Fibroblast of lung (primary cell): ENCODE results near the gene DOCK3. TPM values are rescaled to one million over a fixed set of nuclear protein-coding genes. Genes with fewer than 3 reads are reported as not detected.
"Not testable (repeated sequence)": the region's sequence is repeated elsewhere in the genome, so short reads cannot be mapped to it uniquely, and the experiment has no call there.

Source experiments
- DNase-seq, 2 donors: peaks; one replicate each; pipeline versions ENCODE4 v3.0.0 to v3.0.0-alpha.2; 2010; ENCODE audit warnings: low read depth in 2 of 2
- H2AFZ ChIP-seq: 2 replicates; pipeline ENCODE4 v1.5.1; 2012; ENCODE audit warnings: low read length, control low read depth, inconsistent platforms
- H3K27ac ChIP-seq: 2 replicates; pipeline ENCODE4 v1.5.1; 2011; ENCODE audit warnings: low read length, control low read depth; ENCODE audit not compliant: insufficient read depth
- H3K27me3 ChIP-seq: 2 replicates; pipeline ENCODE4 v1.5.1; 2011; ENCODE audit warnings: mild to moderate bottlenecking, low read length; ENCODE audit not compliant: control insufficient read depth, insufficient read depth
- H3K36me3 ChIP-seq: 2 replicates; pipeline ENCODE4 v1.5.1; 2011; ENCODE audit warnings: low read length; ENCODE audit not compliant: control insufficient read depth, insufficient read depth
- H3K4me1 ChIP-seq: 2 replicates; pipeline ENCODE4 v1.5.1; 2011; ENCODE audit warnings: low read length; ENCODE audit not compliant: control insufficient read depth, insufficient read depth; ENCODE audit errors: extremely low read depth
- H3K4me2 ChIP-seq: 2 replicates; pipeline ENCODE4 v1.5.1; 2011; ENCODE audit warnings: low read length, control low read depth; ENCODE audit not compliant: insufficient read depth; ENCODE audit errors: extremely low read depth
- H3K4me3 ChIP-seq, 4 experiments: fragments of 200-600 bp in 1 of 4; sonication (generic) in 1 of 4; replicated peaks in 1 of 4; 2 replicates each; pipeline ENCODE4 v1.5.1; 2011 to 2016; ENCODE audit warnings: low read length in 4 of 4, low read depth in 3 of 4, mild to moderate bottlenecking in 3 of 4, control low read depth in 2 of 4, inconsistent platforms in 1 of 4, mixed read lengths in 1 of 4; ENCODE audit not compliant: insufficient read depth in 1 of 4; ENCODE audit errors: control extremely low read depth in 1 of 4
- H3K79me2 ChIP-seq: 2 replicates; pipeline ENCODE4 v1.5.1; 2012; ENCODE audit warnings: mild to moderate bottlenecking, low read length, inconsistent platforms; ENCODE audit not compliant: control insufficient read depth, insufficient read depth
- H3K9ac ChIP-seq: 2 replicates; pipeline ENCODE4 v1.5.1; 2011; ENCODE audit warnings: mild to moderate bottlenecking, low read length, control low read depth; ENCODE audit not compliant: insufficient read depth
- H3K9me3 ChIP-seq: 2 replicates; pipeline ENCODE4 v1.5.1; 2012; ENCODE audit warnings: low read depth, low read length; ENCODE audit not compliant: control insufficient read depth, insufficient read depth
- H4K20me1 ChIP-seq: 2 replicates; pipeline ENCODE4 v1.5.1; 2011; ENCODE audit warnings: low read length; ENCODE audit not compliant: control insufficient read depth, insufficient read depth; ENCODE audit errors: extremely low read depth
- CTCF ChIP-seq, 2 donors: IDR thresholded peaks in 1 of 2; conservative IDR thresholded peaks in 1 of 2; 1 replicate in 1 of 2; 2 replicates in 1 of 2; pipeline ENCODE4 v1.5.1; 2011 to 2012; ENCODE audit warnings: low read length in 2 of 2, control low read depth in 1 of 2, inconsistent platforms in 1 of 2, low read depth in 1 of 2, mild to moderate bottlenecking in 1 of 2
- EZH2 ChIP-seq: IDR thresholded peaks from 2 replicates; pipeline ENCODE4 v1.5.1; 2012; ENCODE audit warnings: low read length, control low read depth, mild to moderate bottlenecking; ENCODE audit errors: missing control alignments
- polyA plus RNA-seq, 2 donors: library from polyadenylated mRNA; depleted of rRNA in 1 of 2; stranded (reverse) in 1 of 2; unstranded in 1 of 2; fragments of >200 nt; gene quantifications; 2 replicates each; pipeline ENCODE4 v1.2.1, GENCODE V29; 2011 to 2012; ENCODE audit warnings: missing spikeins in 1 of 2
- total RNA-seq: library from RNA; depleted of rRNA; stranded (reverse); fragments of >200 nt; gene quantifications from 2 replicates; pipeline ENCODE4 v1.2.1, GENCODE V29; 2014

DOCK3 gene
- total and polyA plus RNA-seq, 2 donors (not counting 1 experiment from before 2014, with no cell fraction given) = 0.07 to 0.17 TPM

GRCh38 chr3:51123531-51123930 is 448.8 kb downstream of the DOCK3 start:
- Histone ChIP-seq H3K9me3 (no peaks in the 10 kb centered on the region), H3K4me1 (no peaks in the 10 kb centered on the region), H2AFZ (no peak overlapping the region), H3K4me2 (no peak overlapping the region), H4K20me1 (no peaks in the 10 kb centered on the region), H3K27me3 (no peaks in the 10 kb centered on the region), H3K27ac (no peak overlapping the region), H3K4me3 (no peak overlapping the region), H3K79me2 (no peaks in the 10 kb centered on the region), H3K36me3 (no peaks in the 10 kb centered on the region), H3K9ac (no peak overlapping the region)
- DNase-seq = no peak
- TF ChIP-seq CTCF (conservative IDR thresholded peaks at IDR 0.05 in 1 of 2, IDR thresholded peaks at IDR 0.05 in 1 of 2; ENCODE audit: low read depth in 1 of 2, low read length in 2 of 2) (no peak), EZH2 (no peak)

DNA sequence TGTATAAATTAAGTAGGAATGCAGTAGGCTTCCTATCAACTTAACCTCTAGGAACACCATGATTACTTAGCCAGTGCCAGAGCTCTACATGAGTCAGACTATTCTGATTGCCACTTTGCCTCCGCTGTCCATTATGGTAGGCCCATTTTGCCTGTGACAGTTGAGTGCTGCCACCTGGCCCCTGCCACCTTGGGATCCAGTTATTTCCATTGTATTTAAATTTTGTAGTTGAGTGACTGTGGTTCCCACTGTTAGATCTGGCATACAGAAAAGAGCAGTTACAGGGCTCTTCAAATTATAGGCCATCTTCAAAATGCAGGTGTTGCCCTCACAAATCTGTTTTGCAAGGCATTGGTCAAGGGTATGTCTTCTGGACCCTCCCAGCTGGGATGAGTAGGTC is 456.9 kb downstream of the DOCK3 start:
- not testable (repeated sequence) for H3K4me3 ChIP-seq, H3K4me1 ChIP-seq, H3K27ac ChIP-seq, H4K20me1 ChIP-seq, H3K9ac ChIP-seq, H3K79me2 ChIP-seq, H3K4me2 ChIP-seq, DNase-seq, H3K36me3 ChIP-seq, H2AFZ ChIP-seq, H3K27me3 ChIP-seq, H3K9me3 ChIP-seq

GRCh38 chr3:51137715-51138114 is 463.0 kb downstream of the DOCK3 start:
- H3K4me3 ChIP-seq = no peak overlapping the region
- H3K4me1 ChIP-seq = no peaks in the 10 kb centered on the region
- H3K79me2 ChIP-seq = no peaks in the 10 kb centered on the region
- H3K9ac ChIP-seq = no peak overlapping the region
- no peaks in the 10 kb centered on the region for H3K36me3 ChIP-seq
- H3K27ac ChIP-seq = no peak overlapping the region
- no peak overlapping the region for H2AFZ ChIP-seq
- H3K27me3 ChIP-seq = no peaks in the 10 kb centered on the region
- DNase-seq = no peak
- H4K20me1 ChIP-seq = no peaks in the 10 kb centered on the region
- no peak overlapping the region for H3K4me2 ChIP-seq
- no peaks in the 10 kb centered on the region for H3K9me3 ChIP-seq
- TF ChIP-seq CTCF (conservative IDR thresholded peaks at IDR 0.05 in 1 of 2, IDR thresholded peaks at IDR 0.05 in 1 of 2; ENCODE audit: low read depth in 1 of 2, low read length in 2 of 2) = no peak
- TF ChIP-seq EZH2 = no peak
